Measurements from ENCODE around the gene NELFCD. TPM values are rescaled to one million over a fixed set of nuclear protein-coding genes. Genes with fewer than 3 reads are reported as not detected.

NELFCD gene
- total RNA-seq, 1 donor from 2014 or later: 45.7 TPM

DNA sequence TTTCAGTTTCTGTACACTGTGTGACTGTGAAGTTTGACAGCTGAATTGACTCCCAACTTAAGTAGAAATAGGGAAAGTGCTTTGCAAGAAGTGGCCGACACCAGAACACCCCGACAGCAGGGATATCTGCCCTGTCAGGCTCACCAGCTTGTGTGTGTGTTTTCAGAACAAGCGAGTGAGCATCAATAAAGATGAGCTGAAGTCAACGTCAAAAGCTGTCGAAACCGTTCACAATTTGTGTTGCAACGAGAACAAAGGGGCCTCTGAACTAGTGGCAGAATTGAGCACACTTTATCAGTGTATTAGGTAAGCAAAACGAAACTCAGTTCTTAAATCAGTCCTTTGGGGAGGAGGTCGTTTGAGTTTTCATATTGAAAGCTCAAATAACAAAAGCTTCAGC is 10.7 kb downstream of the NELFCD start:
- no peak for FAIRE-seq
- no peak for DNase-seq (ENCODE audit: low spot score in 2 of 2)

DNA sequence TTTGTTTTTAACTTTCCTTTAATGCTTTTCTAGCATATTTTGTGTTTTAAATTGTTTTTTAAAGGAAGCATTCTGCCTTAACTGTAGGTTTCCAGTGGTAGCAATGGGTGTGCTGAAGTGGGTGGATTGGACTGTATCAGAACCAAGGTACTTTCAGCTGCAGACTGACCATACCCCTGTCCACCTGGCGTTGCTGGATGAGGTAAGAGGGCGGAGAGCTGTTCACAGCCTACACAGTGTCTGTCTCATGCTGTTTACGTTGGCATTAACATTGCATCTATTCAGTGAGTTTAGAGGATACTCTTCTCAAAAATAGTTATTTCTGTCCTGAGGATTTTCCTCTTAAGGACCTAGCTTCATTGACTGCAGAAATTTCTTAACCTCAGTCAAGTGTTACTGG is 11.9 kb downstream of the NELFCD start:
- FAIRE-seq: no peak
- DNase-seq (ENCODE audit: low spot score in 2 of 2): no peak

DNA sequence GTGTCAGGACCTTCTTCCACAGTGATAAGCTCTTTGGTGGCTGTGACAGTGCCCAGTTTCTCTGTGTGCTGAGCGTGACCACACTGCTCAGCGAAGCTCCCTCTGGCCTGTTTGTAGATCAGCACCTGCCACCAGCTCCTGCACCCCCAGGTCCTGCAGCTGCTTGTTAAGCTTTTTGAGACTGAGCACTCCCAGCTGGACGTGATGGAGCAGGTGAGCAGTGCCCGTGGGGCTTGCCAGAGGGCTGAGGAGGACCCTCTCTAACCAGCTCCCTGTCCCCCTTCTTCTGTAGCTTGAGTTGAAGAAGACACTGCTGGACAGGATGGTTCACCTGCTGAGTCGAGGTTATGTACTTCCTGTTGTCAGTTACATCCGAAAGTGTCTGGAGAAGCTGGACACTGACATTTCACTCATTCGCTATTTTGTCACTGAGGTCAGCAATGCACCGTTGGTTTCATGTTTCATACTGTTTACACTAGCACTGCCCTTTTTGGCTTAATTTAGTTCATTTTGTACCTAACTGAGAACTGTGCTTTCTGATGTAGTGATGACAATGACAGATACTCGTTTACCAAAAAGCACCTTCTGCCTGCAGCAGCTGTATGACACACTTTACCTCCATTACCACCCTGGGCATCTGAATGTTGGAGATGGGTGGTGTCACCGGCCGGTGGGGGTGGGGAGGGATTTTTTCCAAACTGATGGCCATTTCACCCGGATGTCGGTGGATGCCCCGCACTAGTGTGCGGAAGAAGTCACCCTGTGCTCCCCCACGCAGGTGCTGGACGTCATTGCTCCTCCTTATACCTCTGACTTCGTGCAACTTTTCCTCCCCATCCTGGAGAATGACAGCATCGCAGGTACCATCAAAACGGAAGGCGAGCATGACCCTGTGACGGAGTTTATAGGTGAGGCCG is 12.5 kb downstream of the NELFCD start:
- FAIRE-seq: no peak
- no peak for DNase-seq (ENCODE audit: low spot score in 2 of 2)

DNA sequence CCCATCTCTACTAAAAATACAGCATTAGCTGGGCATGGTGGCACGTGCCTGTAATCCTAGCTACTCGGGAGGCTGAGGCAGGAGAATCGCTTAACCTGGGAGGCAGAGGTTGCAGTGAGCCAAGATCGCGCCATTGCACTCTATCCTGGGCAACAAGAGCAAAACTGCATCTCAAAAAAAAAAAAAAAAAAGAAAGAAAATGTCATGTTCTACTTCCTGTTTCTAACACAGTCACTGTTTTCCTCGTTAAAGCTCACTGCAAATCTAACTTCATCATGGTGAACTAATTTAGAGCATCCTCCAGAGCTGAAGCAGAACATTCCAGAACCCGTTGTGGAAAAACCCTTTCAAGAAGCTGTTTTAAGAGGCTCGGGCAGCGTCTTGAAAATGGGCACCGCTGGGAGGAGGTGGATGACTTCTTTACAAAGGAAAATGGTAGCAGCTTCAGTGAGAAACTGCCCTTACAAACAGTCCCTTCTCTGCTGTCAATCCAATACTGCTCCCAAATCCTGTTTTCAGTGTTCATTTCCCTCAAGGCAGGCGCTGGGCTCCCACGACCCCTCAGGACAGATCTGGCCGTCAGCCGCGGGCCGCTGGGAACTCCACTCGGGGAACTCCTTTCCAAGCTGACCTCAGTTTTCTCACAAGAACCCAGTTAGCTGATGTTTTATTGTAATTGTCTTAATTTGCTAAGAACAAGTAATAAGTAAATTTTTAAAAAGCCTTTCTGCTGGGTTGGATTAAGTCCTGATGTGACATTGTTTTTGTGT is 13.5 kb downstream of the NELFCD start:
- no peak for FAIRE-seq

DNA sequence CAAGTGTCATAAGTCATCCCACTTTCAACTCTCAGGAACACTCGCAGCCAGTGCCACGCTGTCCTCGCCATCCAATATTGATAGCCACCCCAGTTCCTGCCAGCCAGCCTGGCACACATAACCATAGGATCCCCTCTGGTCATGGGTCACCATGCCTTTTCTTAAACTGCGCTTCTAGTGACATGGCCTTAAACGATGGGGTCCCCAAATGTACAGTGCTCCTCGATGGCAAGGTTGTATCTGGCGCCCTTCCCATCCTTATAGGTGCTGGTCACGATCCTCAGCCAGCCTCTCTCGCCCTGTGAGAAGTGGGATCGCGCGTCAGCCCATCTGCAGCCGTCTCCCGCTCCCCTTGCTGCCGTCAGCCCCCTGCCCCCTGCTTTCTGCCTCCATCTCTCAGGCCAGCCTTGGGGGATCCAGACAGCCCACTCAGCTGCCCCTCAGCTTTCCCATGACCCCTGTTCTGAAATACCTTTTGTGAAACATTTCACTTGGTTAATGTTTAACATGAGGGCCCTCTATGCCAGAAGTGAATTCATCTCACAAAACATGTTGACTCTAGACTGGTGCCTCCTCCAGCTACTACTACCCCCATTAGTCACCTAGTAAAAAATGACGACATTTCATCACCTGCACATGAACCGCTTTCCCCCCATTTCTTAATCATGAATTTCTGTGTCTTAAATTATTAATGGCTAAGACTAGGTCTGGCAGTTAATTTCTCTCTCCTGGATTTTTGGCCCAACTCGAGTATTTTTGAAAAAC is 14.6 kb downstream of the NELFCD start:
- FAIRE-seq (no peak), DNase-seq (ENCODE audit: low spot score in 2 of 2) (no peak)

More for the DNA sequence above, 13.5 kb downstream of the NELFCD start:
- DNase-seq (ENCODE audit: low spot score in 2 of 2): no peak

DNA sequence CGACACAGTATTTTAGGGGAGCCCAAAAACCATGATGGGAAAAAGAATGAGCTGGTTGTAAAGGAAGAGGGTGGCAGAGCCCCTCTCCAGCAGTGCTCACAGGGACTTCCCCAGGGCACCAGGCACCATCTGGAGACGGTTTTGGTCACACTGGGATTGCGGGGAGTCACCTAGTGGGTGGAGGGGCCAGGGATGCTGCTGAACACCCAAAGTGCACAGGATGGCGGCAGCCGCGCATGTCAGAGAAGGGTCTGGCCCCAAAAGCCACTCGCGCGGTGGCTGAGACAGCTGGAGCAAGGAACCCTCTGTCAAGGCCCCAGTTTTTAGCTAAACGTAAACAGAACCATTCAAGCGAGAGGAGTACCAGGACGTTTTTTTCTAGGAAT is 15.2 kb downstream of the NELFCD start:
- FAIRE-seq: no peak

DNA sequence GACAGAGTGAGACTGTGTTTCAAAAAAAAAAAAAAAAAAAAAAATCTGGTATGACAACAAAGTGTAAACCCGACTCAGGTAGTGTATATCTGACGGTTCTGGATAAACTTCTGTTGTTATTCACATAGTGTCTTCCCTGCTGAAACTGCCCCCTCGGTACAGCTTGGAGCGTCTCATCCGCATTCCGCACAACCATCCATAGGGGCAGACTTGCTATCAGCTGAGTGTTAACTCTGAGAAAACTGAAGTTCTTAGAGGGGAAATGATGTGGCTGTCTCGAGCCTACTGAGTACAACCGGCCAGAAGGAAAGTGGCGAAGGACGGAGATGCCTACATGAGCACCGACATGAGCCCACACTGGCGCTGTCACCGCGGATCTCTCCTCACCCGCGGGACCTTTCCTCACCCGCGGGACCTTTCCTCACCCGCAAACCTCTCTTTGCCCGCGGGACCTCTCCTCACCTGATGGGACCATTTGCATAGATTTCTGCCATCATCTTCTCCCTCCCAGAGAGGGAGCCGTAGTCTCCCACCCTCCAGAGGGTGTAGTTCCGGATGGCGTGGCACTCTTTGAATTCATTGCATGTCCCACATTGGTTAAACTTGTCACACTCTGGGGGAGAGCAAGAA is 16.2 kb downstream of the NELFCD start:
- no peak for DNase-seq (ENCODE audit: low spot score in 2 of 2)
- FAIRE-seq: no peak

More for the DNA sequence above, 15.2 kb downstream of the NELFCD start:
- DNase-seq (ENCODE audit: low spot score in 2 of 2): no peak

DNA sequence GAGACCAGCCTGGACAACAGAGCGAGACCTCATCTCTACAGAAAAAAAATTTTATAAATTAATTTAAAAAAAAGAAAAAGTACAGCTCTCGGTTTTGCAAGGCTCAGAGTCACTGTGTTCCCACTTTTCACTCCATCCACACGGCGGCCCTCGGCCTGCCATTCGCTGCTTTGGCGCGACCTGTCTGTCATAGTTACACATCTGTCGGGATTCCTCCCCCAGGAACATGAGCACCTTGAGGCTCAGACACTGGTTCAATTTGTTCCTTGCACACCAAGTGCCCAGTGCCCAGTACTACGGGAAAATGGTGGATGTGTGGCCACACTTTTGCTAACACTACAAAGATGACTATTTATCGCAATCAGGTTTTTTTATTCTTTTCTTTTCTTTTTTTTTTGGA is 17.6 kb downstream of the NELFCD start:
- no peak for DNase-seq (ENCODE audit: low spot score in 2 of 2)
- no peak for FAIRE-seq

DNA sequence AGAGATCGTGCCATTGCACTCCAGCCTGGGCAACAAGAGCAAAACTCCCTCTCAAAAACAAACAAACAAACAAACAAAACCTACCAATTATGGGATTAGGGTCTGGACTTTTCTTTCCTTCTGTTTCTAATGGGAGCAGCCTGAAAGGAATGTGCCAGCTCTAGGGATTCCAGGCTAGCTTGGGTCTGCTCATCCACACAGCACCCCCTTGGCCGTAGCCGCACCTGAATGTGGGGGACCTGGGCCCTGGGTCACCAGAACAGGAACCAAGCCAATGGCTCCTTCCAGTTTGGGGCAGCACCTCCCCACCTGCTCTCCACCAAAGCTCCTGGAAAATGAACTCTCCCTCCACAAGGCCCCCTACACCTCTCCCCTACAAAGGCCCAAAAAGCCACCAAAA is 19.3 kb downstream of the NELFCD start:
- DNase-seq (ENCODE audit: low spot score in 2 of 2): no peak
- no peak for FAIRE-seq

DNA sequence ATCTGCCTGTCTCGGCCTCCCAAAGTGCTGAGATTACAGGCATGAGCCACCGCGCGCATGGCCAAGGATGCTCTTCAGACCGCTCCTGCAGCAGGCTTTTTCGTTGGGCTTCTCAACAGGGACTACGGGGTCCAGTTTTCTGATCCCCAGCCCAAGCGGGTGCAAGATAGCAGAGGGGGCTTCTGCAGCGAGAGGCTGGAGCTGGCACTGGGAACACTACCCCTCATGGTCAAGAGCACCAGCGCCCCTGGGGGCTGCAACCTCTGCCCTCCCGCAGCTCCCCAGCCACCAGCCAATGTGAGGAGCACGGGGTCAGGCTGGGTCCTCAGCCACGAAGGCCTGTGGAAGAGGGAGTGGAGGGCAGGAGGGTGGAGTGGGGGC is 20.0 kb downstream of the NELFCD start:
- FAIRE-seq (no peak), DNase-seq (ENCODE audit: low spot score in 2 of 2) (no peak)

DNA sequence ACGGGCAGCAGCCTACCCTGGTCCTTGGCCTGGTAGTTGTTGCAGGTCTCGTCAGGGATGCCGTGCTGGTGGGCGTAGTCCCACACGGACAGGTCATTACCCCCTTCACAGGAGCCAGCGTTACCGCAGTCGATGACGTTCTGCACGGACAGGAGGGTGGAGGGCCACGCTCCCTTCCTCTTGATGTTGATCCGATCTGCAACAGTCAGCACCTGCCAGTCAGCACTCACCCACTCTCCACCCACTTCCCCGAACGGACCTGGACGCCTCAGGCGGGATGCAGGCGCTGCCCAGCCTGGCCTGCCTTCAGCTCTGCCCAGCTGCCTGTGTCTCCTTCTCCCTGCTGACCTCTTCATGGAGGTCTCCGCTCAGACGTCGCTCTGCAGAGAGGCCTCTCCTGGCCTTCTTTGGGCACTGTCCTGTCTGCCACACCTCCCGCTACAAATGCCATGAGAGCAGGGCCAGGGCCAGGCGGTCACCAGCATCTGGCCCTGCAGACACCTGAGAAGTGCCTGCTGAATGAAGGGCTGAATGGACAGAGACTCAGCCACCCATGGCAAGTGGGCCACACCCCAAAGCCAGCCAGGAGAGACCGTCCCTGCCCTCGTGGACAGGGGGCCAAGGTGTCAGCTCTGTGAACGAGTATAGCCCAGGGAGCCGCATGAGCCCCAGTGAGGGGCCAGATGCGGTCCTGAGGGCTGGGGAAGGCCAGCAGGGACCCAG is 20.6 kb downstream of the NELFCD start:
- no peak for DNase-seq (ENCODE audit: low spot score in 2 of 2)
- no peak for FAIRE-seq

DNA sequence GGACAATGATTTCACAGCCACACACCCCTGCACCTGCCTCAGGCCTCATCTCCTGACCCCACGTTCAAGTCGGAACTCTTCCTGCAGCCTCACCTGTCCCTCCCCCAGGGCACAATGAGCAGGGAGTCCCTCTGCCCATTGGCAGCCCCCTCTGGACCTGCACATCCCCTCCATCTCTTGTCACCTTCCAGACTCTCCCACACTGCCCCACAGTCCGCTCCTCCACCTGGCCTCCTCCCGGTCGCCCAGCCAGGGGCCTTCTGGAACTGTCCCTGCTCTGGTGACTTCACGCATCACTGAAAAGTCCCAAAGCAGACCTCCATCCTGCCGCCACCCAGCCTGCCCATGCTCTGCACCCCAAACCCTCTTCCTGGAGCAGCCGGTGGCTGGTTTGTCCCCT is 21.3 kb downstream of the NELFCD start:
- no peak for DNase-seq (ENCODE audit: low spot score in 2 of 2)
- FAIRE-seq: no peak

DNA sequence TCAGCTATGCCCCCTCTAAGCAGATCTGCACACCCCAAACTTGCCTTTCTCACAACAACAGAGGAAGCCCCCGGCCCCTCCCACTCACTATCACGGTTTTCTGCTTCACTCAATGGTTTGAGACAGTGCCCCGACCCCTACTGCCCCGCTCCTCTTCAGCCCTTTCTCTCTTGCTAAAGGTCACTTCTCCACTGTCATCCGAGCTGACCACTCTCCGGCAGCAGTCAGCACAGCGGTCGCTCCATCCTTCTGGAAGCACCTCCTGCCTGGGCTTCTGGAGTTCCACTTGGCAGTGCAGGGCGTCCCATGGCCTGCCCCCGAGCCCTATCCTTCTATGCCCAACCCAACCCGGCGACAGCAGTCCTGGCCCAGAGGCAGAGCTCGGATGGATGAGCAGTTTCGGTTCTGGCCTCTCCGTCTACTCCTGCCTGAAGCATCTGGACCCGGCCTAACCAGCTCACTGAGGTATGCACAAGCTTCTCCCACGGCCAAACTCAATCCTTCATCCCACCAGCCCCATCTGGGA is 21.9 kb downstream of the NELFCD start:
- FAIRE-seq: no peak

DNA sequence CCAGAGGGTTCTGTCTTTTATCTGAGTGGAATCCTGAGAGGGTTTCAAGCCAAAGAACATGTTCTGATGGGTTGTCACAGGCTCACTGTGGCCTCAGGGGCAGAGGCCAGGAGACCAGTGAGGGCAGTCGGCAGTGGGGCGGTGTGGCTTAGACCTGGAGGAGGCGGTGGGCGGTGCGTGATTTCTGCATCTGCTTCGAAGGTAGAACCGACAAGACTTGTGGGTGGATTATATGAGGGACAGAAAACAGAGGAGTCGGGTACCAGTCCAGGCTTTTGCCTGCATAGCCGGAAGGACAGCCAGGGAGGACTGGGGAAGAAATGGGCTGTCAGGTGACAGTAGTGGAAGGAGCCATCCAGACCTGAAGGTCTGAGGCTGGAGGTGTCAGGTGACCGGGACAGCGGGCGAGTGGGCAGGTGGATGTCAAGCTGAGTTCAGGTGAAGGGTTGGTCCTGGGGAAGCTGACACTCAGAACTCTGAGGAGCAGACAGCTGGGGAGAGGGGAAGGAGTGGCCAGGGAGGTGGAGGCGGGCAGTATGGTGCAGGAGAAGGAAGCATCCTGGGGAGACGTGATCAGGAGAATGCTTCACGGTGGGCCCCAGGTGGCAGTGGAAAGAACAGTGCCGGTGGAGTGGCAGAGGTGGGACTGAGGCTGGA is 22.9 kb downstream of the NELFCD start:
- no peak for FAIRE-seq
- peak in 1 of 2 donors; percentile 33 for DNase-seq (ENCODE audit: low spot score in 2 of 2)

More for the DNA sequence above, 21.9 kb downstream of the NELFCD start:
- DNase-seq (ENCODE audit: low spot score in 2 of 2): no peak

DNA sequence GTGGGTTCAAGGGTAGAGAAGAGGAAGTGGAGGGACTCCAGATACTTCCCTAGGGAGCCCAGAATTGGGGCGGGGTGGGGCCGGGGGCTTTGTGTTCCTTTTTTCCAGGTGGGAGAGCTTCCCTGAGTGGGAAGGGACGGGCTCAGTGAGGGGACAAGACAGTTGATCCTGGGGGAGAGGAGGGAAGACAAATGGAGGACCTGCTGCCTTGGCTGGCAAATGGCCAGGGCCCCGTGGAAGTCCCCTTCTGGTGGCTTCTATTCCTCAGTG is 23.4 kb downstream of the NELFCD start:
- no peak for DNase-seq (ENCODE audit: low spot score in 2 of 2)
- FAIRE-seq: no peak

DNA sequence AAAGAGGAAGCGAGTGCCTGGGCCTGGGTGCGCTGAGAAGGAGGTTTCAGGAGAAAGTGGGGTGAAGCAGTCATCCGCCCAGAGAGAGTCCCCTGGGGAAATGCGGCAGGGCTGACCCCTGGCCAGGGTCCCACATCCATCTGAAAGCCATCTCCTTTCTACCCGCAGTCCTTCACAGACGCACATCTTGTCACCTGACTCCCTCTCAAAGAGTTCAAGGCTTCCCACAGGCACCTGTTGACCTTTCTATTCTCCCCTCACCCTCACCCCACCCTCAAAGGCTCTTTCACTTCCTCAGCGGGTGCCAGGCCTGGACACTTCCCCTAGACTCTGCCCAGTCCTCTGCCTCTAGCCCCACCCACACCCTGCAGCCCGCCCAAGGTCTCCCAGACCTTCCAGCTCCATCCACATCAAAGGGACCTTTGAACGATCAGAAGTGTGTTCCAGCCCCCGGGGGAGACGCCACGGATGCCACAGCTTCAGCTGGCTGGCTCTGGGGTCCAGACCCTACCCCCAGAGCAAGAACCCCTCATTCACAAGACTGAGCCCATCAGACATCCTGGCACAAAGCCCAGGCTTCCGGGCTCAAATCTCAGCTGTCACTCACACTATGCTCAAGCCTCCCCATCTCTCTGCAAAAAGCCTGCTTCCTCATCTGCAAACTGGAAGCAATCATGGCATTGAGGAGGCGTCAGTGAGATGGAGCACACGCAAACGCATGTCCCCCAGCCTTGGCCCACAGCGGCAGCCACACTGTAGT is 23.9 kb downstream of the NELFCD start:
- FAIRE-seq: no peak

DNA sequence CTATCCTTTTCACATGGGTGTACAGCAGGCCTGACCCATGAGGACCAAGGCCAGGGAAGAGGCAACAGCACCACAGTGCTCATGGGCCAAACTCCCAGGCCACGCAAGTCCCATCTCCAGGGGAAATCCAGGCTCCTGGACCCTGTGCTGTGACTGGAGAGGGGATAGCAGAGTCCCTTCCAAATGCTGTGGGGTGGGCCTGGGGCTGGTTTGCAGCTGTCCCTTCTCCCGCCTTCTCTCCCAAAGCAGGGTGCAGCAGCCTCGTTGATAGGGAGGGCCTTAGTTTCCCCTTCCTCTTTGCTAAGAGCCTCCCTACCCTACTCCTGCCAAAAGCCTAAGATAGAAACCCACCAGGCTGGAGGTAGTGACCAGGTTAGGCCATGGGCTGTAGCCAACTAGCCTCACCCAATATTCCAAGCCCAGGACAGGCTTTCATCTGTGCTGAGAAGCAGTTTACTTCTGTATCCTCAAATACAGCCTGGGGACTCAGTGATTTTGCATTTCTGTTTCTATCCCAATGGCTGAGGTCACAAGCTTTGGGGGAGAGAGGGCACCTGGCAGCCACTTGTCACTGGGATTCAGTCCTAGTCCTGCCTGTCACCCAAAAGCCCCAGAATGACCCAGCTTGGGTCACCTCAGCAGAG is 24.6 kb downstream of the NELFCD start:
- FAIRE-seq (no peak), DNase-seq (ENCODE audit: low spot score in 2 of 2) (no peak)

More for the DNA sequence above, 23.9 kb downstream of the NELFCD start:
- DNase-seq (ENCODE audit: low spot score in 2 of 2): peak in 1 of 2 donors; percentile 37
